Measurements from ENCODE around the gene SEMA6A.

DNA sequence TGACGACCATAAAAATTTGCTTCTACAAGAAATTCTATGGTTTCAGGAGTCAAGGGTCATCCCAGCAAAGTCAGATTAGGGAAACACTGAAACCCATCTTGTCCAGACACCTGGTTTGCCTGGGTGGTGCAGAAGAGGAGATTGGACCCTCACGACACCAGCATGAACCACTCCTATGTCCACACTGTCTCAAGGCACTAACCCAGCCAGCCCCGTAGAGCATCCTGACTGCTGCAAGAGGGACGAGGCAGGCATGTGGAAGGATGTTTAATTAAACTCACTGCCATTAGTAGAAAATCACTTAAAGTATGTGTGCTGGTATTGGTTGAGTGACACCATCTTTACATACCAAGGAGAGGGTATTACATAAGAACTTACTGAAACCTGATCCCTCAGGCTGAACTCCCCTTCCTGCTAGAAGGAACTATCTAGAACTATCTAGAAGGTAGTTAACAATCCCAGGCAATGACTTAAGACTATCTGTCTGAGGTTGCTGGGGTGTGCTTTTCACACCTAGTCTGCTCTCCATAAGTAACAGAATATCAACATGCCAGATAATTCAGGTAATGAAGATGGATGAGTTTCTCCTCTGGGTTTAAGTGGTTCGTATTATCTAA is 93.6 kb downstream of the SEMA6A start:
- TF ChIP-seq CTCF (conservative IDR thresholded peaks at IDR 0.05; ENCODE audit: low read depth in 2 of 2) (no peak), POLR2AphosphoS5 (IDR thresholded peaks at IDR 0.05; ENCODE audit: low read depth) (no peak; the same call in 1 of the 2 replicates), EZH2 (IDR thresholded peaks at IDR 0.05; ENCODE audit: low read depth, unreplicated experiment) (no peak), ZNF331 (CRISPR knock-in tag; IDR thresholded peaks at IDR 0.05; ENCODE audit: low read depth) (no peak), STAT1 (IDR thresholded peaks at IDR 0.05; ENCODE audit: unreplicated experiment) (no peak)
- TF ChIP-seq, protein P1, sequence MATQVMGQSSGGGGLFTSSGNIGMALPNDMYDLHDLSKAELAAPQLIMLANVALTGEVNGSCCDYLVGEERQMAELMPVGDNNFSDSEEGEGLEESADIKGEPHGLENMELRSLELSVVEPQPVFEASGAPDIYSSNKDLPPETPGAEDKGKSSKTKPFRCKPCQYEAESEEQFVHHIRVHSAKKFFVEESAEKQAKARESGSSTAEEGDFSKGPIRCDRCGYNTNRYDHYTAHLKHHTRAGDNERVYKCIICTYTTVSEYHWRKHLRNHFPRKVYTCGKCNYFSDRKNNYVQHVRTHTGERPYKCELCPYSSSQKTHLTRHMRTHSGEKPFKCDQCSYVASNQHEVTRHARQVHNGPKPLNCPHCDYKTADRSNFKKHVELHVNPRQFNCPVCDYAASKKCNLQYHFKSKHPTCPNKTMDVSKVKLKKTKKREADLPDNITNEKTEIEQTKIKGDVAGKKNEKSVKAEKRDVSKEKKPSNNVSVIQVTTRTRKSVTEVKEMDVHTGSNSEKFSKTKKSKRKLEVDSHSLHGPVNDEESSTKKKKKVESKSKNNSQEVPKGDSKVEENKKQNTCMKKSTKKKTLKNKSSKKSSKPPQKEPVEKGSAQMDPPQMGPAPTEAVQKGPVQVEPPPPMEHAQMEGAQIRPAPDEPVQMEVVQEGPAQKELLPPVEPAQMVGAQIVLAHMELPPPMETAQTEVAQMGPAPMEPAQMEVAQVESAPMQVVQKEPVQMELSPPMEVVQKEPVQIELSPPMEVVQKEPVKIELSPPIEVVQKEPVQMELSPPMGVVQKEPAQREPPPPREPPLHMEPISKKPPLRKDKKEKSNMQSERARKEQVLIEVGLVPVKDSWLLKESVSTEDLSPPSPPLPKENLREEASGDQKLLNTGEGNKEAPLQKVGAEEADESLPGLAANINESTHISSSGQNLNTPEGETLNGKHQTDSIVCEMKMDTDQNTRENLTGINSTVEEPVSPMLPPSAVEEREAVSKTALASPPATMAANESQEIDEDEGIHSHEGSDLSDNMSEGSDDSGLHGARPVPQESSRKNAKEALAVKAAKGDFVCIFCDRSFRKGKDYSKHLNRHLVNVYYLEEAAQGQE (IDR thresholded peaks at IDR 0.05; ENCODE audit: unreplicated experiment): no peak
- TF ChIP-seq, protein P2, sequence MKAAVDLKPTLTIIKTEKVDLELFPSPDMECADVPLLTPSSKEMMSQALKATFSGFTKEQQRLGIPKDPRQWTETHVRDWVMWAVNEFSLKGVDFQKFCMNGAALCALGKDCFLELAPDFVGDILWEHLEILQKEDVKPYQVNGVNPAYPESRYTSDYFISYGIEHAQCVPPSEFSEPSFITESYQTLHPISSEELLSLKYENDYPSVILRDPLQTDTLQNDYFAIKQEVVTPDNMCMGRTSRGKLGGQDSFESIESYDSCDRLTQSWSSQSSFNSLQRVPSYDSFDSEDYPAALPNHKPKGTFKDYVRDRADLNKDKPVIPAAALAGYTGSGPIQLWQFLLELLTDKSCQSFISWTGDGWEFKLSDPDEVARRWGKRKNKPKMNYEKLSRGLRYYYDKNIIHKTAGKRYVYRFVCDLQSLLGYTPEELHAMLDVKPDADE (IDR thresholded peaks at IDR 0.05): no peak

Data from GM23338 (cell line).